ENCODE measurements around the gene EFHD2.

- TF ChIP-seq CTCF (IDR thresholded peaks at IDR 0.05) (no peak), POLR2A (IDR thresholded peaks at IDR 0.05) (no peak), POLR2AphosphoS5 (IDR thresholded peaks at IDR 0.05) (no peak), EP300 (IDR thresholded peaks at IDR 0.05; ENCODE audit: low read depth) (no peak)
Measured at GRCh38 chr1:15455522-15455921, 45.8 kb downstream of the EFHD2 start.

Measured in transverse colon (tissue), 4 donors.